SK-N-SH (cell line): ENCODE data around the gene MAN2B2.

Experiments used
- EP300 ChIP-seq, 2 experiments: IDR thresholded peaks; 2 replicates each; pipeline versions ENCODE4 v1.4.0 to v1.6.1; 2012; ENCODE audit warnings: borderline replicate concordance in 1 of 2, low read depth in 1 of 2, low read length in 1 of 2
- GABPA ChIP-seq: IDR thresholded peaks from 2 replicates; pipeline ENCODE4 v1.4.0; 2012; ENCODE audit warnings: low read depth, mild to moderate bottlenecking
- TAF1 ChIP-seq: IDR thresholded peaks from 2 replicates; pipeline ENCODE4 v1.6.1; 2012; ENCODE audit warnings: low read depth, mild to moderate bottlenecking, low read length, moderate library complexity, borderline replicate concordance
- TF ChIP-seq, protein P1 (sequence below): fragments of 200-600 bp; sonication (generic); IDR thresholded peaks from 2 replicates; pipeline ENCODE4 v1.6.1; 2017; ENCODE audit warnings: antibody characterized with exemption, mild to moderate bottlenecking, moderate library complexity

DNA sequence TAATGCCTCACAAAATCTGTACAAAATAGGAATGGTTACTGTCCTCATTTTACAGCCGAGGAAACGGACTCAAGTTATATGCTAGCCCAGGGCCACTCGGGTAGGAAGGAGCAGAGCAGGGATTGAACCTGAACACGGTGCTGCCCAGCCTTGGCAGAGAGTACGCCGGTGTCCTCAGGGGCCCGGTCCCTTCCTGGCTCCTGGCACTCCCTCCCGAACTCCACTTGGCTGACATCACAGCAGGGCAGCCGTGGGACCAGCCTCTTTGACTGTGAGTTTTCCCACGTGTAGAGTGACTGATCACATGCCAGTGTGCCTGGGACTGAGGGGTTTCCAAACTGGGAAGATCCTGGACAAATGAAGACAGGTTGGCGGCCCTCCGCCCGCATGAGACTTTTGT, 23.7 kb downstream of the MAN2B2 start:
- TF ChIP-seq, protein P1, sequence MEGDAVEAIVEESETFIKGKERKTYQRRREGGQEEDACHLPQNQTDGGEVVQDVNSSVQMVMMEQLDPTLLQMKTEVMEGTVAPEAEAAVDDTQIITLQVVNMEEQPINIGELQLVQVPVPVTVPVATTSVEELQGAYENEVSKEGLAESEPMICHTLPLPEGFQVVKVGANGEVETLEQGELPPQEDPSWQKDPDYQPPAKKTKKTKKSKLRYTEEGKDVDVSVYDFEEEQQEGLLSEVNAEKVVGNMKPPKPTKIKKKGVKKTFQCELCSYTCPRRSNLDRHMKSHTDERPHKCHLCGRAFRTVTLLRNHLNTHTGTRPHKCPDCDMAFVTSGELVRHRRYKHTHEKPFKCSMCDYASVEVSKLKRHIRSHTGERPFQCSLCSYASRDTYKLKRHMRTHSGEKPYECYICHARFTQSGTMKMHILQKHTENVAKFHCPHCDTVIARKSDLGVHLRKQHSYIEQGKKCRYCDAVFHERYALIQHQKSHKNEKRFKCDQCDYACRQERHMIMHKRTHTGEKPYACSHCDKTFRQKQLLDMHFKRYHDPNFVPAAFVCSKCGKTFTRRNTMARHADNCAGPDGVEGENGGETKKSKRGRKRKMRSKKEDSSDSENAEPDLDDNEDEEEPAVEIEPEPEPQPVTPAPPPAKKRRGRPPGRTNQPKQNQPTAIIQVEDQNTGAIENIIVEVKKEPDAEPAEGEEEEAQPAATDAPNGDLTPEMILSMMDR, result no peak
- no peak for TF ChIP-seq TAF1
- TF ChIP-seq GABPA, result no peak
- no peak for TF ChIP-seq EP300 (IDR thresholded peaks at IDR 0.05; ENCODE audit: borderline replicate concordance in 1 of 2, low read depth in 1 of 2, low read length in 1 of 2)
